ENCODE results near the gene TXNRD2. TPM values are rescaled to one million over a fixed set of nuclear protein-coding genes. Genes with fewer than 3 reads are reported as not detected.

The TXNRD2 gene
- total RNA-seq, 1 donor: 19.5 TPM

GRCh38 chr22:19852177-19852781, 89.3 kb downstream of the TXNRD2 start:
- peak overlapping the region; percentile 98 for H3K4me2 ChIP-seq (ENCODE audit: insufficient read depth, low read length)
- peaks cover 27% of the 10 kb centered on the region for H3K4me1 ChIP-seq (ENCODE audit: insufficient read depth, low read length)
- no peak overlapping the region for H3K4me3 ChIP-seq (ENCODE audit: insufficient read depth, low read length)

GRCh38 chr22:19851291-19852176, 90.1 kb downstream of the TXNRD2 start:
- H3K79me2 ChIP-seq (ENCODE audit: insufficient read depth, low read length): peaks cover 80% of the 10 kb centered on the region
- TF ChIP-seq, protein P1, sequence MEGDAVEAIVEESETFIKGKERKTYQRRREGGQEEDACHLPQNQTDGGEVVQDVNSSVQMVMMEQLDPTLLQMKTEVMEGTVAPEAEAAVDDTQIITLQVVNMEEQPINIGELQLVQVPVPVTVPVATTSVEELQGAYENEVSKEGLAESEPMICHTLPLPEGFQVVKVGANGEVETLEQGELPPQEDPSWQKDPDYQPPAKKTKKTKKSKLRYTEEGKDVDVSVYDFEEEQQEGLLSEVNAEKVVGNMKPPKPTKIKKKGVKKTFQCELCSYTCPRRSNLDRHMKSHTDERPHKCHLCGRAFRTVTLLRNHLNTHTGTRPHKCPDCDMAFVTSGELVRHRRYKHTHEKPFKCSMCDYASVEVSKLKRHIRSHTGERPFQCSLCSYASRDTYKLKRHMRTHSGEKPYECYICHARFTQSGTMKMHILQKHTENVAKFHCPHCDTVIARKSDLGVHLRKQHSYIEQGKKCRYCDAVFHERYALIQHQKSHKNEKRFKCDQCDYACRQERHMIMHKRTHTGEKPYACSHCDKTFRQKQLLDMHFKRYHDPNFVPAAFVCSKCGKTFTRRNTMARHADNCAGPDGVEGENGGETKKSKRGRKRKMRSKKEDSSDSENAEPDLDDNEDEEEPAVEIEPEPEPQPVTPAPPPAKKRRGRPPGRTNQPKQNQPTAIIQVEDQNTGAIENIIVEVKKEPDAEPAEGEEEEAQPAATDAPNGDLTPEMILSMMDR (IDR thresholded peaks at IDR 0.05; ENCODE audit: extremely low read depth, low read depth, low read length): no peak
- H3K27ac ChIP-seq (ENCODE audit: low read depth, low read length): no peak overlapping the region
- peaks cover 27% of the 10 kb centered on the region for H3K4me1 ChIP-seq (ENCODE audit: insufficient read depth, low read length)
- H3K9me3 ChIP-seq (ENCODE audit: low read depth, low read length): no peaks in the 10 kb centered on the region
- DNase-seq (ENCODE audit: insufficient read length, low spot score, missing footprints): peak; percentile 38
- peaks cover 29% of the 10 kb centered on the region for H3K36me3 ChIP-seq (ENCODE audit: insufficient read depth, low read length)
- H3K27me3 ChIP-seq (ENCODE audit: insufficient read depth, low read length): no peaks in the 10 kb centered on the region
- H4K20me1 ChIP-seq (ENCODE audit: insufficient read depth, low read length): peaks cover 31% of the 10 kb centered on the region
- no peak overlapping the region for H2AFZ ChIP-seq (ENCODE audit: low read length)
- H3K4me3 ChIP-seq (ENCODE audit: insufficient read depth, low read length): no peak overlapping the region
- H3K4me2 ChIP-seq (ENCODE audit: insufficient read depth, low read length): no peak overlapping the region

More at GRCh38 chr22:19852177-19852781, 89.3 kb downstream of the TXNRD2 start:
- DNase-seq (ENCODE audit: insufficient read length, low spot score, missing footprints): peak; percentile 21
- Histone ChIP-seq H3K79me2 (ENCODE audit: insufficient read depth, low read length) (peaks cover 78% of the 10 kb centered on the region), H2AFZ (ENCODE audit: low read length) (no peak overlapping the region), H3K9me3 (ENCODE audit: low read depth, low read length) (no peaks in the 10 kb centered on the region), H3K27me3 (ENCODE audit: insufficient read depth, low read length) (no peaks in the 10 kb centered on the region), H3K36me3 (ENCODE audit: insufficient read depth, low read length) (peaks cover 29% of the 10 kb centered on the region), H3K27ac (ENCODE audit: low read depth, low read length) (no peak overlapping the region), H4K20me1 (ENCODE audit: insufficient read depth, low read length) (peaks cover 31% of the 10 kb centered on the region)
- TF ChIP-seq, protein P1 (IDR thresholded peaks at IDR 0.05; ENCODE audit: extremely low read depth, low read depth, low read length): no peak

- Histone ChIP-seq H3K4me2 (ENCODE audit: insufficient read depth, low read length) (no peak overlapping the region), H3K27me3 (ENCODE audit: insufficient read depth, low read length) (no peaks in the 10 kb centered on the region), H3K79me2 (ENCODE audit: insufficient read depth, low read length) (peaks cover 74% of the 10 kb centered on the region), H4K20me1 (ENCODE audit: insufficient read depth, low read length) (peaks cover 31% of the 10 kb centered on the region), H3K36me3 (ENCODE audit: insufficient read depth, low read length) (peaks cover 29% of the 10 kb centered on the region), H3K9me3 (ENCODE audit: low read depth, low read length) (no peaks in the 10 kb centered on the region), H3K4me3 (ENCODE audit: insufficient read depth, low read length) (no peak overlapping the region), H3K4me1 (ENCODE audit: insufficient read depth, low read length) (peaks cover 20% of the 10 kb centered on the region), H3K27ac (ENCODE audit: low read depth, low read length) (no peak overlapping the region), H2AFZ (ENCODE audit: low read length) (no peak overlapping the region)
- TF ChIP-seq, protein P1 (IDR thresholded peaks at IDR 0.05; ENCODE audit: extremely low read depth, low read depth, low read length): no peak
- DNase-seq (ENCODE audit: insufficient read length, low spot score, missing footprints): peak; percentile 57
Measured at GRCh38 chr22:19850763-19851109, 90.9 kb downstream of the TXNRD2 start.

Data from osteoblast (primary cell).